Activated B cell treated with CpG ODN at 0.5 μM for 24 hours (primary cell): Measurements from ENCODE around the gene VPS37C. TPM values are rescaled to one million over a fixed set of nuclear protein-coding genes. Genes with fewer than 3 reads are reported as not detected.

Experiments
- ATAC-seq: fragments of 200-7000 bp; cut with Tn5 transposase; one replicate; pipeline ENCODE4 v1.10.0; 2021; ENCODE audit warnings: low read depth, mild to moderate bottlenecking, moderate library complexity
- CTCF ChIA-PET: fragments of 350-600 bp; sonication (Branson Sonifier 250); formaldehyde crosslinking; loops from one replicate; lab custom pipeline; 2021; ENCODE audit warnings: antibody characterized with exemption; lab: Charles Lee
- POLR2A ChIA-PET: fragments of 350-600 bp; sonication (Branson Sonifier 250); formaldehyde crosslinking; loops from one replicate; lab custom pipeline; 2021; ENCODE audit warnings: antibody characterized with exemption; lab: Charles Lee
- DNase-seq: peaks from one replicate; pipeline ENCODE4 v3.0.0; 2022
- H3K27ac Mint-ChIP-seq: one replicate; pipeline ENCODE4 v1.8.0; 2020; ENCODE audit warnings: mixed read lengths
- H3K27me3 Mint-ChIP-seq: one replicate; pipeline ENCODE4 v1.8.0; 2021; ENCODE audit warnings: mixed read lengths
- H3K36me3 Mint-ChIP-seq: one replicate; pipeline ENCODE4 v1.8.0; 2021; ENCODE audit warnings: low read depth, mixed read lengths
- H3K4me1 Mint-ChIP-seq: one replicate; pipeline ENCODE4 v1.8.0; 2021; ENCODE audit warnings: mixed read lengths
- H3K4me3 Mint-ChIP-seq: one replicate; pipeline ENCODE4 v1.8.0; 2020; ENCODE audit warnings: mild to moderate bottlenecking, mixed read lengths
- H3K9me3 Mint-ChIP-seq: one replicate; pipeline ENCODE4 v1.8.0; 2020; ENCODE audit warnings: mixed read lengths
- intact Hi-C: fragments of 100-400 bp; cut with micrococcal nuclease; formaldehyde crosslinking; loops from one replicate; pipeline ENCODE4 v1.15.1; 2024
- total RNA-seq: library from RNA; stranded (reverse); gene quantifications from 2 replicates; pipeline ENCODE4 v1.2.3, GENCODE V29; 2022
- TF ChIP-seq, protein P1 (sequence below): fragments of 200-600 bp; IDR thresholded peaks from one replicate; pipeline ENCODE4 v1.8.0; 2022; ENCODE audit warnings: antibody characterized with exemption, mild to moderate bottlenecking

The VPS37C gene
- total RNA-seq, 1 donor from 2014 or later: 18.1 TPM

DNA sequence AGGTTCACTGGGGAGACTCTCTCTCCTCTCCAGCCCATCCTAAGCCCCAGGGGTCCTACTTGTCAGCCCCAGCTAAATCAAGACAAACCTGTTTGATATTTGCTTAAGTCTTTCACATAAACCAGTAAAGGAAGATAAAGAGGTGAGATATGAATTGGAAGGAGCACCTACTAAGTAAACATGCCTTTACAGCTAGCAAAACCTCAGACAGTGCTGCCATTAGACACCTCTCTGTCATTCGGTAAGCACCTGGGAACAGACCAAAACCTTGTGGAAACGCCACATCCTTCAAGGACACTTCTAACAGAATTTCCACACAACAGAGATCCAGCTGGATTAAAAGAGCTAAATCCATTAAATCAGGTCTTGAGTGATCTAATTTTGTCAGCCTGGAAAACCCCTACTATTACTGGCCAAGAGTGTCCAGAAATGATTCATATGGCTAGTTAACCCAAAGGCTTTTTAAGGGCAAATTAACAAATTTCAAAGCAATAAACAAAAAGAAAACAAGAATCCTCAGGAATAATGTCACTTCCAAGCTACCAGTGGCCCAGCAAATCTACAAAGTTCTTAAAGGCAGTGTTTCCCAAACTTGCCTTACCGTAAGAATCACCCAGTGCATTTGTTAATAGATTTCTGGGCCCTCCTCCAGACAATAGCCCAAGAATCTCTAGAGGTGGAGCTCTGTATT, 2.4 kb downstream of the VPS37C start:
- intact Hi-C loops: no loop called here
- H3K9me3 Mint-ChIP-seq: peaks cover 9% of the 10 kb centered on the region
- DNase-seq (no peak), ATAC-seq (no peak)
- no peaks in the 10 kb centered on the region for H3K27me3 Mint-ChIP-seq
- H3K4me3 Mint-ChIP-seq: peak overlapping the region; percentile 19
- peaks cover 55% of the 10 kb centered on the region for H3K4me1 Mint-ChIP-seq
- POLR2A ChIA-PET: interaction anchor here (0.7 to 1.2 kb wide), 4 partner anchors 30 to 208 kb away, joined by 3 to 6 read pairs (median 4); no protein-coding TSS in a partner anchor
- TF ChIP-seq, protein P1, sequence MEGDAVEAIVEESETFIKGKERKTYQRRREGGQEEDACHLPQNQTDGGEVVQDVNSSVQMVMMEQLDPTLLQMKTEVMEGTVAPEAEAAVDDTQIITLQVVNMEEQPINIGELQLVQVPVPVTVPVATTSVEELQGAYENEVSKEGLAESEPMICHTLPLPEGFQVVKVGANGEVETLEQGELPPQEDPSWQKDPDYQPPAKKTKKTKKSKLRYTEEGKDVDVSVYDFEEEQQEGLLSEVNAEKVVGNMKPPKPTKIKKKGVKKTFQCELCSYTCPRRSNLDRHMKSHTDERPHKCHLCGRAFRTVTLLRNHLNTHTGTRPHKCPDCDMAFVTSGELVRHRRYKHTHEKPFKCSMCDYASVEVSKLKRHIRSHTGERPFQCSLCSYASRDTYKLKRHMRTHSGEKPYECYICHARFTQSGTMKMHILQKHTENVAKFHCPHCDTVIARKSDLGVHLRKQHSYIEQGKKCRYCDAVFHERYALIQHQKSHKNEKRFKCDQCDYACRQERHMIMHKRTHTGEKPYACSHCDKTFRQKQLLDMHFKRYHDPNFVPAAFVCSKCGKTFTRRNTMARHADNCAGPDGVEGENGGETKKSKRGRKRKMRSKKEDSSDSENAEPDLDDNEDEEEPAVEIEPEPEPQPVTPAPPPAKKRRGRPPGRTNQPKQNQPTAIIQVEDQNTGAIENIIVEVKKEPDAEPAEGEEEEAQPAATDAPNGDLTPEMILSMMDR: no peak
- CTCF ChIA-PET: interaction anchor here (1.3 kb wide), 1 partner anchor 260 kb away, joined by 3 read pairs; no protein-coding TSS in a partner anchor
- H3K36me3 Mint-ChIP-seq: peaks cover 25% of the 10 kb centered on the region
- H3K27ac Mint-ChIP-seq: peak overlapping the region; percentile 79

DNA sequence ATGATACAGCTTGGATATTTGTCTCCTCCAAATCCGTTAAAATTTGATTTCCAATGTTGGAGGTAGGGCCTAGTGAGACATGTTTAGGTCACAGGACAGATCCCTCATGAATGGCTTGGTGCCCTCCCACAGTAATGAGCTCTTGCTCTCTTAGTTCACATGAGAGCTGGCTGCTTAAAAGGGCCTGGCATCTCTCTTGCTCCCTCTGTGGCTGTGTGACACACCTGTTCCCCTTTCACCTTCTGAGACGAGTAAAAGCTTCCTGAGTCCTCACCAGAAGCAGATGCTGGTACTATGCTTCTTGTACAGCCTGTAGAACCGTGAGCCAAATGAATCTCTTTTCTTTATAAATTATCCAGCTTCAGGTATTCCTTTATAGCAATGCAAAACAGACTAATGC, 3.5 kb downstream of the VPS37C start:
- no peak overlapping the region for H3K4me3 Mint-ChIP-seq

DNA sequence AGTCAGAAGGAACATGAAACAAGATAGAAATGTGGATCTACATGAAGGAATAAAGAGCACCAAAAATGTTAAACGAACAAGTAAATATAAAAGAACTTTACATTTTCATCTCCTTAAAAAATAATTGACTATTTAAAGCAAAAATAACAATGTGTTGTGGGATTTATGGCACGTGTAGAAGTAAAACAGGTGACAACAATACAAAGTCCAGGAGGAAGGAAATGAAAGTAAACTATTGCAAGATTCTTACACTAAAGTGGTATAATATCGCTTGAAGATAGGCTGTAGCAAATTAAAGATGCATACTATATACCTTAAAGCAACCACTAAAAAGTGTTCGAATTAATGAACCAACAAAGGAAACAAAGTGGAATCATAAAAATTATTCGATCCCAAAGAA, 5.5 kb downstream of the VPS37C start:
- H3K9me3 Mint-ChIP-seq: peaks cover 7% of the 10 kb centered on the region
- ChIA-PET POLR2A (no interaction called here), CTCF (no interaction called here)
- intact Hi-C loops: no loop called here
- no peak overlapping the region for H3K27ac Mint-ChIP-seq
- no peak for ATAC-seq
- peaks cover 30% of the 10 kb centered on the region for H3K4me1 Mint-ChIP-seq
- H3K36me3 Mint-ChIP-seq: peaks cover 25% of the 10 kb centered on the region
- no peak for DNase-seq
- TF ChIP-seq, protein P1: no peak
- no peak overlapping the region for H3K4me3 Mint-ChIP-seq
- H3K27me3 Mint-ChIP-seq: no peaks in the 10 kb centered on the region

More for the DNA sequence above, 3.5 kb downstream of the VPS37C start:
- intact Hi-C loops: no loop called here
- ChIA-PET POLR2A (interaction anchor here (0.8 to 1.2 kb wide), 2 partner anchors 16 to 115 kb away, joined by 3 to 4 read pairs; no protein-coding TSS in a partner anchor), CTCF (interaction anchor here (0.9 to 1.1 kb wide), 3 partner anchors 10 to 30 kb away, joined by 3 to 5 read pairs (median 4); no protein-coding TSS in a partner anchor)
- peaks cover 25% of the 10 kb centered on the region for H3K36me3 Mint-ChIP-seq
- H3K27ac Mint-ChIP-seq: peak overlapping the region; percentile 20
- DNase-seq: no peak
- TF ChIP-seq, protein P1: no peak
- H3K4me1 Mint-ChIP-seq: peaks cover 44% of the 10 kb centered on the region
- no peaks in the 10 kb centered on the region for H3K27me3 Mint-ChIP-seq
- peaks cover 7% of the 10 kb centered on the region for H3K9me3 Mint-ChIP-seq
- ATAC-seq: no peak

DNA sequence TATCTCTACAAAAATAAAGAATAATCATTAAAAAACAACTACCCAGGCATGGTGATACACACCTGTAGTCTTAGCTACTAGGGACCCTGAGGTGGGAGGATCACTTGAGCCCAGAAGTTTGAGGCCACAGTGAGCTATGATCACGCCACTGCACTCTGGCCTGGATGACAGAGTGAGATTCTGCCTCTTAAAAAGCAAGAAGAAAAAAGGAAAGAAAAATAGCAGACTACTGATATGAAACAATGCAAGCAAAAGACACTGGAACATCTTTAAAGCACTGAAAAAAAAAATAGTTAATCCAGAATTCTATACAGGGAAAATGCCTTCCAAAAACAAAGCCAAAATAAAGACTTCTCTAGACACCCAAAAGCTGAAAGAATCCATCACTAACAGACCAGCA, 5.9 kb downstream of the VPS37C start:
- POLR2A ChIA-PET: no interaction called here
- ATAC-seq (no peak), DNase-seq (no peak)
- Mint-ChIP-seq H3K4me1 (peaks cover 26% of the 10 kb centered on the region), H3K4me3 (no peak overlapping the region), H3K27me3 (no peaks in the 10 kb centered on the region), H3K36me3 (peaks cover 25% of the 10 kb centered on the region), H3K9me3 (peaks cover 7% of the 10 kb centered on the region), H3K27ac (no peak overlapping the region)
- CTCF ChIA-PET: no interaction called here
- TF ChIP-seq, protein P1: no peak
- intact Hi-C loops: no loop called here

DNA sequence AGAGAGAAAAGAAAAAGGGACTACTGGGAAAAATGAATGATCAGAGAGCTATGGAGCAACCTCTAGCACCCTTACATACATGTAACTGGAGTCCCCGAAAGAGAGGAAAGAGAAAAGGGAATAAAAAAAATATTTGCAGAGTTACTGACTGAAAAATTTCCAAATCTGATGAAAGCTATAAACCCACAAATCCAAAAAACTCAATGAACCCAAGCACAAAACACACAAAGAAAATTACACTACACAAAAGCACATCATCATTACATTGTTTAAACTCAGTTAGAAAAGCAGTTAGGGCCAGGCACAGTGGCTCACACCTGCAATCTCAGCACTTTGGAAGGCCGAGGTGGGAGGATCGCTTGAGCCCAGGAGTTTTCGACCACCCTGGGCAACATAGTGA, 6.7 kb downstream of the VPS37C start:
- TF ChIP-seq, protein P1: no peak
- intact Hi-C loops: no loop called here
- Mint-ChIP-seq H3K36me3 (peaks cover 25% of the 10 kb centered on the region), H3K27ac (no peak overlapping the region), H3K9me3 (peaks cover 7% of the 10 kb centered on the region), H3K4me3 (no peak overlapping the region), H3K4me1 (peaks cover 26% of the 10 kb centered on the region), H3K27me3 (no peaks in the 10 kb centered on the region)
- DNase-seq (no peak), ATAC-seq (no peak)
- POLR2A ChIA-PET: no interaction called here
- CTCF ChIA-PET: no interaction called here
